GM21360 (cell line): Measurements from ENCODE around the gene SAE1.

Experiments used
- ATAC-seq: cut with Tn5 transposase; IDR thresholded peaks from one replicate; pipeline ENCODE4 v1.9.1; 2021; ENCODE audit warnings: mild to moderate bottlenecking, moderate library complexity; ENCODE audit not compliant: unreplicated experiment

Gene SAE1

DNA sequence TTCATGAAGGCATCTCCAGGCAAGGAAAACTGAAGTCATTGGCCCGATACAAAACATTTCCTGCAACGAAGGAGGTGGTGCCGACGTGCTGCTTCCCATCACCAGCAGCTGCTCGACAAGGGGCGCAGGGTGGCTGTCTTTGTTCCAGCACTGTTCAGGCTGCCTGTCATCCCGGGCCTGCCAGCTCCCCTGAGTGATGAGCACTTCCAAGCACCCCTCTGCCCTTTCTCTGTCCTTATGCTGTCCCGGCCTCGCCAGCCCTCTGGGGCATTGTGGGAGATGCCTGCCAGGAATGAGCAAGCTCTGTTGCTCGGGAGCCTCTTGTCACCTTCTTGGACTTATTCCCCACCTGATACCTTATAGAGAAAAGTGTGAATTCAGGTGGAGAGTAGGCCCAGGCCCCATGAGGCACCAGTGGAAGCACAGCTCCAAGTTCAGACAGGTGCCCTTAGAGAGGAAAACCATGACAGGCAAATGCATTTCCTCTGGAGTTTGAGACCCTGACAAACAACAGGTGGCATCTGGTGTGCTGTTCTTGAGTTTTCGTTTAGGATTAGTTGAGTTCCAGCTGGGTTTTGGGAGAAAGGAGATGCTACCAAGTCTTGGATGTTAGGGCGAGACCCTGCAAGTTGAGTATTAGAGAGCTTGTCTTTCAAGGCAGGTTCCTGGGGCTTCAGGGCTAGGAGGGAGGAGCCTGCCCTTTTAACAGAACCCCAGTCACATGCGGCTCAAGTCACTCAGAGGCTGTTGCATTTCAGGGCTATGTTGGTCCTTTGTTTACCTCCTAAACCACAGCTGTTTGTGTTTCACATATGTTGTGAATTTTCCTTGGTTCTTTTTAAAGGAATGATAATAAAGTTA, 78.9 kb downstream of the SAE1 start:
- no peak for ATAC-seq

DNA sequence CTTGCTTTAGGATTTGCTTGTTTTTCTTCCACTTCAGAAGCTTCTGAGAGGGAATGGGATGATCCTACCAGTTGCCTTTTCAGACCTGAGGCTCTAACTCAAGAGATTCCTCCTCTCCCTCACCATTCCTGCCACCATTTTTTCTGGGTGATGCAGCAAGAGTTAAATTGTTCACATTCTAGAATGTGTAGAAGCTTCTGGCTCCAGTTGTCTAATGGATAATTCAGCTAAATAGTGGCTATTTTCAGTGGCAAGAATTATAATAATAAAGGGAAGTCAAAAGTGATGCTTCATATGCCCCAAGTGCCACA, 79.5 kb downstream of the SAE1 start:
- ATAC-seq: no peak

DNA sequence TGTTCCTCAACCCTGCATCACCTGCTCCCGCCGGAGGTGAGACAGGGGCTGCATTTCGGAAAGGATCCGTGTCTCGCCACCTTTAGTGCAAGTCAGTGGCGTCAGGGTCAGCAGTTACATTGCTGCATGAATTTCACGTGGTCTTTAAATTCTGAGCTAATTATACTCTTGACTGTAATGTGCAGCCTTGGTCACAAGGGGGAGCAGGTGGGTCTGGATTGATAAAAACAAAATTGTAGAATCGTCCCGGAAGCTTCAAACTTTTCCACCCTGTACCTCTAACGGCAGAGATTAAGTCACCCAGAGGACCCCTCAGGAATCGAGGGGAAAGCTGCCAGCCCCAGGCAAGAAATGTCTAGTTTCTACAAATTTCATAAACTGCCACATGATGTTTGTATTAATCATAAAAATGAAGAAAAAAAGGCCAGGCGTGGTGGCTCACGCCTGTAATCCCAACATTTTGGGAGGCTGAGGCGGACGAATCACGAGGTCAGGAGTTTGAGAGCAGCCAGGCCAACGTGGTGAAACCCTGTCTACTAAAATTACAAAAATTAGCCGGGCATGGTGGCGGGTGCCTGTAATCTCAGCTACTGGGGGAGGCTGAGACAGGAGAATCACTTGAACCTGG, 80.2 kb downstream of the SAE1 start:
- no peak for ATAC-seq

DNA sequence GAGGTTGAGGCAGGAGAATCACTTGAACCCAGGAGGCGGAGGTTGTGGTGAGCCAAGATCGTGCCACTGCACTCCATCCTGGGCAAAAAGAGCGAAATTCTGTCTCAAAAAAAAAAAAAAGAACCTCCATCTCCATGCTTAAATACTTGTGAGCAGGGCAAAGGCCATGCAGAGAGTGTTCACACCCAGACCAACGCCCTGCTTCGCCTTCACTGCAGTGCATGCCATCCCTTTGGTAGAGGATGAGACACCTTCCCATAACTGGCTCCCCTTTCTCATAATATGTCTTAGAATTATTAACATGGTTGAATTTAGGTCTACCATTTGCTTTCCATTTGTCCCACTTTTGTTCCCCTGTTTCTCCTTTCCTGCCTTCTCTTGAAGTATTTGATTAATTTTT, 84.9 kb downstream of the SAE1 start:
- ATAC-seq: no peak

DNA sequence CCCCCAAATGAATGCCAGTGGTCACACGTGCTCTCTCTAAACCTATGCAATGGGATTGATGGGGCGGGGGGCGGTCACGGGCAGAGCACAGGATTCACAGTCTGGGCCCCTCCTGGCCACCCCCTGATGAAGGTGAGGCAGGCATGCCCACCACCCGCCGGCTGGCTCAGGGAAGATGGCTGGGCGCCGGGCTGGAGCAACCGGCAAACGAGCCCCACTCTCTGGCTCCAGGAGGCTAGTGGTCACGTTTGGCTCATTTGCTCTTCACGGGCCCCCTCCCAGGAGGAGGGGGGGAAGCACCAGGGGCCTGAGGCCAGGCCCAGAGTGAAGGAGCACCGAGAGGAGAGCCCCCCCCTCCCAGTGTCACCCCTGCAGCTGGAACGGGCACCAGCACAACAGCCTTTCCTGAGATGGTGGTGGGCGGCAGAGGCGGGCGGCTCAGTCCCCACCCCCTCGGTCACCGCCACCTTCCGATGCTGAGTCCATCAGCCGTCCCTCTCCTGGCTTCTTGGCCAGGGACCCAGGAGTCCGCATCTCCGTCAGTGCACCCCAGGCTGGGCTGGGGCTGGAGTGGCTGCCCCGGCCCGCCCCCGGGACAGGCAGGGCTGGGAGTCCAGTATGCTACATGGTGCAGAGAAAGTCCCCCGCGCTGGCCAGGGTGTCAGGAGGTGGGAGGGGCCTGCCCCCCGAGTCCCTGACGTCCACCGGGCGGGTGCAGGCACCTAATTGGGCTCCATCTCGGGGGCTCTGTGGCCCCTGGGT, 90.6 kb downstream of the SAE1 start:
- ATAC-seq: no peak

DNA sequence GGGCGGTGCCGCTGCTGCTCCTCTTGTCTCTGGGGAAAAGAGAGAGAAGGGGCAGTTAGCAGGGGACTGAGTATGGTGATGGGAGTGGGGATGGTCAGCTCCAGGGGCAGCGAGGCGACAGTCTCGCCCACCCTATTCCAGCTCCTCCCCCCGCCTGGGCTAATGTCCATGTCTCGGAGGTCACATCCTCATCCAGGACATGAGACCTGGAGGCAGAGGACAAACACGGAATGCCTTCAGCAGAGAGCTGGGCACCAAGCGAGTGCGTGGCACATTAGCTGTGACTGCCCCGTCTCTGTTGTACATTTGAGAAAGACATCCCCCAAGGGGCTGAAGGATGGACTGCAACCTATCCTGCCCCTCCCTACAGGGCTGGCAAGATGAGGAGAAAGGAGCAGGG, 91.3 kb downstream of the SAE1 start:
- no peak for ATAC-seq

DNA sequence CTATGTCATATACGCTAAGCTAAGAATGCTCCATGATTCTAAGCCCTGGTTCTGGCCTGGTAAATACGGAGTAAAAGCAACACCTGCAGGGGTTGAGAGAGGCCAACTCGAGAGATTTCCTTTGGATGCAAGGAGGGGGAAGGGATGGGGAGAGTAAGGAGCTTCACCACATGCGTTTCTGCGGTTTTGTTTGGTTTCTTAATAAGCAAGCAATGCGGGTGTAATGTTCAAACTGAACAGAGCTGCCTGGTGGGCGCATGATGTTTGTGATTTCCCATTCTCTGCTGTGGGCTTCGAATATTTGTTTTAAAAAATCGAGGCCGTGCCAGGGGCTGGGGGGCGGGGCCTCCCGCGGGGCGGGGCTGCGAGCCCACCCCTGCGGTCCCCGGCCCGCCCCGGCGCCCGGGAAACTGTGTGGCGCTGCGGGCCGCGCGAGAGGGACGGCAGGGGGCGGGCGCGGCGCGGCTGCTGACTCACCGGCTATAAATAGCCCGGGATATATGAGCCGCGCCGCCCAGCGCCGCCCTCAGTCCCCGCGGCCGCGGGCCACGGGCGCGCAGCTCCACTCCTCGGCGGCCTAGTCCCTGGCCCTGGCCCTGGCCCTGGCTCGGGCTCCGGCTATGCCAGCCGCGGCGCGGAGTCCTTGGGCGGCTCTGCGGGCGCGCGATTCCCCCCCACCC, 95.3 kb downstream of the SAE1 start:
- peak; percentile 36 for ATAC-seq

DNA sequence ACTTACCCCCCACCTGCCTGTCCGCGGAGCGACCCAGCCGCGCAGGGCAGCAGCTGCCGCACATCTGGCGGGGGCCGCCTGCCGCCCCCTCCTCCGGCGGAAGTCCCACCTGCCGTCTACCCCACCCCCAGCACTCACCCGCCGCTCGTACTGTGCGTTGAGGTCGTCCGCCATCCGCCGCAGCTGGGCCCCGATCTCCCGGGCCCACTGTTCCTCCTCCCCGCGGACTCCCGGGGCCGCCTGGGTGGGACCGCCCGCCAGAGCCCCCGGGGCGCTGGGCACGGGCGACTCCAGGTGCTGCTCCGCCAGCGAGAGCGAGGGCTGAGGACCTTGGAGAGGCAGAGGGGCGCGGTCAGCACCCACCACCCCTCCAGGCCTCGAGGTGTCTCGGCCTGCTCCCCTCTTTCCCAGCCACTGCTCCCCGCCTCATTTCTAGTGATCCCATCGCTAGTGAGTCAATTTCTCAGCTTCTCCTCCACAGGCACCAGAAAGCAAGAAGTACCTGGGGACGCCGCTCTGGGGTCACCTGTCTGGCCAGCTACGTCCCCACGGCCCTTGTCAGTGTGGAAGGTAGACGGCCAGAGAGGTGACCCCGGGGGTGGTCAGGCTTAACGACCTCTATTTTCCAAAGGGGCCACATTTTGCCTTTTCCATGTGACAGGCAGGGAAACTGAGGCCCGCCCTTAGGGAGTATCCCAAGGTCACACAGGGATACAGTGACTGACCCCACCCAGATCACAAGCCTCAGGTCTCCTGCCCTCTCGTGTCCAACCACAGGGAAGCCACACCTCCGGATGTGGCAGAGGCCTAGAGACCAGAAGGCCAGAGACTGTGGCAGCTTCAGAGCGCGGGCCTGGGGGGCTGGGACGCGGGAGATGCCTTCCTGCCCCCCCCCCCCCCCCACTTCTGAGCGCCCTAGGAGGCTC, 96.1 kb downstream of the SAE1 start:
- peak; percentile 9 for ATAC-seq

DNA sequence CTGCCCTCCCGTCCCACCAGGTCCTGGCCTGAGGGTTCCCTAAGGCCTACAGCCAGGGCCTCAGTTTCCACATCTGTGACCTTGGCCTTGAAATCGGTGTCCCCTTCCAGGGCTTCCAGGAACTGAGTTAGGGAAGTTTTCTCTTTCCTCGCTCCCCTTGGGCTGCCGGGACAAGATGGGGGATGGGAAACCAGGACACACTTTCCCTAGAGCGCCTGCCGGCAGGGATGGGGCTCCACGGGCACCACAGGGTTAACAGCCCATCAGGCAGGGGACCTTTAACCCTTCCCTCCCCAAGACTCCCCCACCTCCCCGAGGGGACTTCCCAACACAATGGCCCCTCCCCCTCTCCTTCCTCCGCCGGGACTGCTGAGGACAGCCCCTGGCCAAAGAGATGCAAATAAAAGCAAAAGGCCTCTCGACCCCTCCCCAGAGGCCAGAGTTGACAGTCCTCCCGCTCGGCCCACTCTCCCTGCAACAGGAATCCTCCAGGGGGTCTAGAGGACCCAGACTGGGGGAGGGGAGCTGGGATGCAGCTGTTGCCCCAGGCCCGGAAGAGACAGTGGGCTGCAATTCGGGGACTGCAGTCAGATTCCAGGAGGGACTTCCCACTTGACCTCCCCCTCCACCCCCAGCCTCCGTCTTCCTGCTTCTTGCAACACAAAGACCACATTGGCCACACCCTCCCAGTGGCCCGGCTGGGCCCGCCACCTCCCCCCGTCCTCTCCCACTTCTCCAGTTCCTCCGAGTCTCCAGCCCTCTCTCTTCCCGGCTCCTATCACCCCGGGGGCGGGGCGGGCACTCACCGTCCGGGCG, 96.9 kb downstream of the SAE1 start:
- no peak for ATAC-seq

DNA sequence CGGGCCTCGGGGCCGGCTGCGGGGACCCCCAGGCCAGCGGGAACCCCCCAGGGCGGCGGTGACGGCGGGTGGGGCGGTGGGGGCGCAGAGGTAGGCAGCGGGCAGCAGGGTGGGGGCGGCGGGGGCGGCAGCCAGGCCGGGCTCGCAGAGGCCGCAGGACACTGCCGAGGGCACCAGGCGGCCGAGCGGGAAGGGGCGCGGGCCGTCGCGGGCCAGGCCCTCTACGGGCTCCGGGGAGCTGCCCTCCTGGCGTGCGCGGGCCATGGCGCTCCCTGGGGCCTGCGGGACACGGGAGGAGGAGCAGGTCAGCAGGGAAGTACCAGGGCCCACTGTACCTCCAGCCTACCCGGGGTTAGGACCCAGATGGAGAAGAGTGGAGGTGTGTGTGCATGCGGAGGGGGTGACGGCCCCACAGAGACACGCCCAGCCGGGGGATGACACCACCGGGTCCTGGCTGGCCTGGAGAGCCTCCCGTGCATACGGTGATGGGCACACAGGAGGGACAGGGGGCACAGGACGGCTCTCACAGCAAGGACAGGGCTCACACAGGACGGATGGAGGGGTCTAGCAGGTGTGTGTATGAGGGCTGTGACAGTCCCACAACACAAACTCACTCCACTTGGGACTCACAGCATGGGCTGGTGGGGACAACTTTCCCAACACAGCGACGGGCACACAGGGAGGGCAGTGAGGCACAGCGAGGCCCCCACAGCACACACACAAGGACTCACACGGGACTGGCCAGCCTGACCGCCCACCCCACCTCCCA, 97.7 kb downstream of the SAE1 start:
- no peak for ATAC-seq

DNA sequence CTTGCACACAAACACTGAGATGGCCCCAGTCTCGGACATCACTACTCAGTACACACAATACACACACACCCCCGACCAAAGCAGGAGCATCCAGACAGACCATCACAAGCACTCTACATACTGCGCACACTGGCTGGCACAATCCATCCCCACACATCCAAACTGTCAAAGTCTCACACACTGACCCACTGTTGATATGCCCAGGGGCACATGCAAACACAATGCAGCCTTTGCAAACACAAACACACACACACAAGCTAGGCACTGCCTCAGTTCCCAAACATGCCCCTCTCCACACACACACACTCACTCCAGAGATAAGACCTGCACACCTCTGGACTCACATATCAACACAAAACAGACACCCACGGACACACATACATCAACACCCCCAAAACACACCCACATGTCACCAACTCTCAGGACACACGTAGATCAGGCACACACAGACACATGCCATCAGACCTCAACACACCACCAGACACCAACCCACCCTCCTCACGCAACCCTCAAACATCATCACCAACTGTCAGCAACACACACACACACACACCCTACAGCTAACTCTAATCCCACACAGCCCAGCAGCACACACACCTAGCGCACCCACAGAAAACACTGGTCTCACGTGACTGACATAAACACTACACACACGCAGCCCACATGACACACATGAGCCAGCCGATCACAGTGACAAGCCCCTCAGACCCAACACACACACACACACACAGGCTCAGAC, 98.5 kb downstream of the SAE1 start:
- ATAC-seq: no peak

DNA sequence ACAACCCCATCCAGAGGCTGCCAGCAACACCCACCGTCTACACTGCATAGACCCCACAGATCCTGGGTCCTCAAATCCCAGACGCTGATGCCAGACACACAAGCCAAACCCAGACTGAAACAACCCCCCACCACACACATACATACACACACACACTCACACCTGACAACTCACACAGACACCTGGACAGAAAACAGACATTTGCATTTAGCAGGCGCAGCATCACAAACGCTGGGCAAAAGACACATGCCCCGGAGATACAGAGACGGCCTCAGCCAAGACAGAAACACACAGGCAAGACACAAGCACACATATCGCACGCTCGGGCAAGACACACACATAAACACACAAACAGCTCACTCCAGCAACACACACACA, 99.0 kb downstream of the SAE1 start:
- no peak for ATAC-seq

DNA sequence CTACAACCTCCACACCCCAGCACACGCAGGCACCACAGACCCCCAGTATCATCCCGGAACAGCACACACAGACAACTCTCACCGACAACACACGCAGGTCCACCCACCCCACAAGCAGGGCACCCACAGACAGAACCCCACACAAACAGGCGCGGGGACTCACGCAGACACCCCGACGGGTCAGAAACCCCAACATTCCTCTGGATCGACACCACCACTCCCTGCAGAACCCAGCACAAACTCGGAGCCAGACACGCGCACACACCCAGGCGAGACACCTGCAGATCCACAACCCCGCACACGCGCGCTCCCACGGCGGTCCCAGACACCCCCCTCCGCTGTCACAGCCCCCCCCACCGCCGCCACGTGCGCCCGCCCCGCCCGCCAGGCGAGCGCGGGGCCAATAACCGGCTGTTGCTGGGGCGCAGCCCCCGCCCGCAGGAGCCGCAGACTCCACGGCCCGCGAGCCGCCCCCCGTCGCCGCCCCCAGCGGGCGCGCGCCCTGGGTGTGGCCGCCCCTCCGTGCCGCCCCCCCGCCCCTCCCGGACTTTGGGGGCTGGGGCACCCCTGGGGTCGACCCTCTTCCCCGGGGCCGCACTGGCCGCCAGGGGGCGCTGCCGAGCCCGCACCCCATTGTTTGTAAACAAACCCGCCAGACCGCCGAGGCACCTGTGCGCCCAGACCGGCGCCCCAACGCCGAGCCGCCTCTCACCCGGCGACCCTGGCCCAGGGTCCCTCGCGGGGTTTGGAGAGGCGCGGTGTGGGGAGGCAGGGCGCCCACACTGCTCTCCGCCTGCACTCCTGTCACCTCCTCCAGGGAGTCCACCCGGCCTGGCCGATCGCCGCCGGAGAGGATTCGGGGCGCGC, 99.7 kb downstream of the SAE1 start:
- ATAC-seq: no peak

DNA sequence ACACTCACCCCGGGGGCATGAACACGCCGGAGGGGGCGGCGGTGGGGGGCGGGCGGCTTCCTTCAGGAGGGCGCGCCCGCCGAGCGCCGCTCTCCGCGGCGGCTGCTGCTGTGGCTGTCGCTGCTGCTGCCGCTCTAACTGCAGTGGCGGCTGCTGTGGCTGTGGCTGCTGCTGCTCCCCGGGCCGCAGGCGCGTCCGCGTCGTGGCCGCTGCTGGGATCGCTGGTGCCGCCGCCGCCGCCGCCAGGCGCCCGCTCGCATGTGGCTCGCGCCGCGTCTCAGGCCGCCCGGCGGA, 100.2 kb downstream of the SAE1 start, which contains the start of gene BBC3:
Gene BBC3 (minus strand): TSS at position 279 of the 294 bp plus-strand sequence. CDS start 2,768 bp downstream, outside the sequence.
- no peak for ATAC-seq

DNA sequence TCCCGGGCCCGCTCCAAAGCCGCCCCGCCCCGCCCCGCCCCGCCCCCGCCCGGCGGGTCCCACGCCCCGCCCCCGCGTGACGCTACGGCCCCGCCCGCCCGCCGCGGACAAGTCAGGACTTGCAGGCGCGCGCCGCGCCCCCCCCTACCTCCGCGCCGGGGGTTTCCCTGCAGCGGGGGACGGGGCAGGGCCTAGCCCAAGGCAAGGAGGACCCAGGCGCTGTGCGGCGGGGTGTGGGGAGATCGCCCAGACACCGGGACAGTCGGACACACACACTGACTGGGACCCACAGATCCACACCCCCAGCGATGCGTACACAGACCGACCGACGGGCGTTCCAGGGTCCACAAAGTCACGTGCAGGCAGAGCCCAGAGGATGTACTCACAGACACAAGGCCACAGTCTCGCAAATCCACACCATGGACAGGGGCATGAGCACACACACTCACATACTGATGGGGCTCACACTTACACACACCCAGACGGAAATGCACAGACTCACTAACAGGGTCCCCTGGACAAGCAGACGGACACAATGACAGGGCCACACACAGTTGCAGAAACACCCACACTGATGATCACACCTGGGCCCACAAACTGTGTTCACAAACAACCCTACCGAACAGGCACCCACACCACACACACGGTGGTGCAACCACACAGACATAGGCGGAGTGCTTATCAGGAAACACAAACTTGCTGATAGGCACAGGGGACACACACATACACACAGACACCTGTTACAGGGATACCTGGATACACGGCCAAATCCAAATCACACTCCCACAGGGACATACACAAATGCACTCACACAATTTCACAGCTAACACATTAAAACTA, 100.8 kb downstream of the SAE1 start:
- ATAC-seq: no peak

DNA sequence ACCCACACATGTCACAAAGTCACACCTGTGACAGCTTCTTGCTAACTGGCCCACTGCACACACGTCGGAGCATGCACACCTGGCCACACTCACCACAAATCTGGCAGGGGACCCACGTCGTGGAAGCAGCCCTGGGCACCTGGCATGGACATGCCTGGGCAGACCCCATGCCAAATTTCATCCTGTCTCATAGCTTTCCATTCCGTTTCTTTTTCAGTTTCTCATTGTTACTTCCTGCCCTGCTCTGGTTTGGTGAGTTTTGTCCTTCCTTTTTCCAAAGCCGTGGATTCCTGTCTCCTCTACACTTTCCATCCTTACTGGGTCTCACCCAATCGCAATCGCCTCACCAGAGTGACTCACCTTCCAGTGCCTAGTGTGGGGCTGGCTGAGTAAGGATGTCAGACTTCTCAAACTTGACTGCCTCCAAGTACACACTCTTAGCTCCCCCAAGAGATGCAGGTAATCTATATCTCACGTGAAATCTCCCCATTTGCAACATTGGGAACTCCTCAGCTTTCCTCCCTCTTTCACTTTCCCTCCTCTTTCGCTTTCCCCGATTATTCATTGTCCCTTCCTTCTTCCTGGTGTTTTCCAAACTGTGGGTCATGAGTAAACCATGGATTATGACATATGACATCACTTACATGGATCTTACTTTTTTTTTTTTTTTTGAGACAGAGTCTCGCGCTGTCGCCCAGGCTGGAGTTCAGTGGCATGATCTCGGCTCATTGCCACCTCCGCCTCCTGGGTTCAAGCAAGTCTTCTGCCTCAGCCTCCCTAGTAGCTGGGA, 102.0 kb downstream of the SAE1 start:
- no peak for ATAC-seq
